Measurements from ENCODE around the gene GPR17. TPM values are rescaled to one million over a fixed set of nuclear protein-coding genes. Genes with fewer than 3 reads are reported as not detected.

Gene GPR17
- total RNA-seq: under 1 TPM in 1 of 2 donors, not detected in 1; 0.24 TPM
- polyA plus RNA-seq (2013, experiment 1 of 2): 5.0 TPM
- 4.8 TPM for polyA plus RNA-seq (2013, experiment 2 of 2)
- long read RNA-seq, experiment 1: 0 reads
- long read RNA-seq, experiment 2, partial matches to known transcripts: 0 of 1 reads
- long read RNA-seq, experiment 2, other reads (novel, unspliced or antisense): 1 of 1 reads
- long read RNA-seq, experiment 3: 0 reads
- long read RNA-seq, experiment 4: 0 reads

- Mint-ChIP-seq H3K4me3 (no peak within 1 kb of the TSS), H3K36me3 (ENCODE audit: low read depth) (no peaks in the 10 kb centered on the region), H3K9me3 (no peaks in the 10 kb centered on the region), H3K4me1 (peaks cover 3% of the 10 kb centered on the region), H3K27ac (no peak within 1 kb of the TSS), H3K27me3 (ENCODE audit: insufficient read depth) (peaks cover 2% of the 10 kb centered on the region)
- peak within 1 kb of the TSS; percentile 70 for H3K27ac ChIP-seq (ENCODE audit: low read depth, low read length)
- H3K9me3 ChIP-seq (ENCODE audit: control insufficient read depth, low read length): no peaks in the 10 kb centered on the region
- H3K36me3 ChIP-seq (ENCODE audit: control insufficient read depth, insufficient read depth, low read length): no peaks in the 10 kb centered on the region
- H3K27me3 ChIP-seq (ENCODE audit: control insufficient read depth, insufficient read depth, low read length, poor library complexity, severe bottlenecking): no peaks in the 10 kb centered on the region
- no peak within 1 kb of the TSS for H3K4me3 ChIP-seq (ENCODE audit: low read length)
- no peaks in the 10 kb centered on the region for H3K4me1 ChIP-seq (ENCODE audit: control insufficient read depth, insufficient read depth, low read length)
- H3K9ac ChIP-seq (ENCODE audit: extremely low read depth, low read length, poor library complexity, severe bottlenecking): no peak within 1 kb of the TSS
- 87 to 90% methylated on average over 19 to 37 of the region's 37 CpGs for WGBS, 2 experiments (ENCODE audit: insufficient coverage in 1 of 2, insufficient read length in 1 of 2)
- TF ChIP-seq CTCF (conservative IDR thresholded peaks at IDR 0.05): no peak
- DNase-seq: no peak
These were observed at the start of gene GPR17 for GRCh38 chr2:127645395-127646291. Gene GPR17 (plus strand): TSS chr2:127646153. CDS start chr2:127650736, 4,583 bp downstream.

GRCh38 chr2:127596311-127597045 is 49.5 kb upstream of the GPR17 start:
- no peaks in the 10 kb centered on the region for H3K4me1 ChIP-seq (ENCODE audit: control insufficient read depth, insufficient read depth, low read length)
- Mint-ChIP-seq H3K27me3 (ENCODE audit: insufficient read depth) (peaks cover 2% of the 10 kb centered on the region), H3K4me3 (no peak overlapping the region), H3K9me3 (peaks cover 3% of the 10 kb centered on the region), H3K27ac (no peak overlapping the region), H3K36me3 (ENCODE audit: low read depth) (no peaks in the 10 kb centered on the region), H3K4me1 (no peaks in the 10 kb centered on the region)
- 93 to 96% methylated on average over 8 to 14 of the region's 14 CpGs for WGBS, 2 experiments (ENCODE audit: insufficient coverage in 1 of 2, insufficient read length in 1 of 2)
- TF ChIP-seq CTCF (conservative IDR thresholded peaks at IDR 0.05): no peak
- H3K4me3 ChIP-seq (ENCODE audit: low read length): no peak overlapping the region
- H3K9me3 ChIP-seq (ENCODE audit: control insufficient read depth, low read length): no peaks in the 10 kb centered on the region
- no peaks in the 10 kb centered on the region for H3K36me3 ChIP-seq (ENCODE audit: control insufficient read depth, insufficient read depth, low read length)
- no peak overlapping the region for H3K27ac ChIP-seq (ENCODE audit: low read depth, low read length)
- H3K9ac ChIP-seq (ENCODE audit: extremely low read depth, low read length, poor library complexity, severe bottlenecking): no peak overlapping the region
- DNase-seq: peak; percentile 27
- H3K27me3 ChIP-seq (ENCODE audit: control insufficient read depth, insufficient read depth, low read length, poor library complexity, severe bottlenecking): no peaks in the 10 kb centered on the region

Data from endodermal cell (in vitro differentiated cells).